Lower lobe of right lung (tissue), 2 donors: ENCODE data around the gene TBC1D22B. TPM values are rescaled to one million over a fixed set of nuclear protein-coding genes. Genes with fewer than 3 reads are reported as not detected.

Experiments used
- ATAC-seq, 2 donors: fragments of 200-7000 bp; cut with Tn5 transposase; one replicate each; pipeline ENCODE4 v1.9.1; 2020 to 2022; ENCODE audit warnings: mild to moderate bottlenecking in 2 of 2, moderate library complexity in 2 of 2
- DNase-seq: peaks from one replicate; pipeline ENCODE4 v3.0.0-alpha.2; 2020
- H3K27ac ChIP-seq: fragments of 200-600 bp; one replicate; pipeline ENCODE4 v1.8.0; 2022
- H3K27me3 ChIP-seq: fragments of 200-600 bp; one replicate; pipeline ENCODE4 v1.8.0; 2022; ENCODE audit warnings: low read depth
- H3K36me3 ChIP-seq: fragments of 200-600 bp; one replicate; pipeline ENCODE4 v1.8.0; 2022; ENCODE audit warnings: mild to moderate bottlenecking
- H3K4me1 ChIP-seq: fragments of 200-600 bp; one replicate; pipeline ENCODE4 v1.8.0; 2022
- H3K4me3 ChIP-seq: fragments of 200-600 bp; one replicate; pipeline ENCODE4 v1.8.0; 2022; ENCODE audit warnings: mild to moderate bottlenecking
- H3K9me3 ChIP-seq: fragments of 200-600 bp; one replicate; pipeline ENCODE4 v1.8.0; 2022
- intact Hi-C: fragments of 100-400 bp; cut with DNase I; formaldehyde crosslinking; loops from one replicate; pipeline ENCODE4 v1.11.0; 2022
- long read RNA-seq: library from polyadenylated mRNA; unstranded; transcript quantifications from one replicate; pipeline ENCODE4 v2.0.0, GENCODE V29; 2021
- total RNA-seq: library from RNA; stranded (reverse); fragmentation: NEBNext Ultra II Directional; extraction: Animal tissue kit (Norgen Biotek cat#: 25700); gene quantifications from one replicate; pipeline ENCODE4 v1.2.1, GENCODE V29; 2021
- TF ChIP-seq, protein P1 (sequence below): fragments of 200-600 bp; IDR thresholded peaks from one replicate; pipeline ENCODE4 v1.8.0; 2022; ENCODE audit warnings: antibody characterized with exemption, mild to moderate bottlenecking
- donor health status: DM: no; HTN: yes; CAD: no; lungs with severe emphysema.

TBC1D22B gene
- total RNA-seq = 11.5 TPM
- long read RNA-seq, transcript TBC1D22B-201 (13 exons, 3,462 nt) = major isoform, 5 of 16 reads
- long read RNA-seq, partial matches to known transcripts = 1 of 16 reads
- long read RNA-seq, other reads (novel, unspliced or antisense) = 10 of 16 reads

DNA sequence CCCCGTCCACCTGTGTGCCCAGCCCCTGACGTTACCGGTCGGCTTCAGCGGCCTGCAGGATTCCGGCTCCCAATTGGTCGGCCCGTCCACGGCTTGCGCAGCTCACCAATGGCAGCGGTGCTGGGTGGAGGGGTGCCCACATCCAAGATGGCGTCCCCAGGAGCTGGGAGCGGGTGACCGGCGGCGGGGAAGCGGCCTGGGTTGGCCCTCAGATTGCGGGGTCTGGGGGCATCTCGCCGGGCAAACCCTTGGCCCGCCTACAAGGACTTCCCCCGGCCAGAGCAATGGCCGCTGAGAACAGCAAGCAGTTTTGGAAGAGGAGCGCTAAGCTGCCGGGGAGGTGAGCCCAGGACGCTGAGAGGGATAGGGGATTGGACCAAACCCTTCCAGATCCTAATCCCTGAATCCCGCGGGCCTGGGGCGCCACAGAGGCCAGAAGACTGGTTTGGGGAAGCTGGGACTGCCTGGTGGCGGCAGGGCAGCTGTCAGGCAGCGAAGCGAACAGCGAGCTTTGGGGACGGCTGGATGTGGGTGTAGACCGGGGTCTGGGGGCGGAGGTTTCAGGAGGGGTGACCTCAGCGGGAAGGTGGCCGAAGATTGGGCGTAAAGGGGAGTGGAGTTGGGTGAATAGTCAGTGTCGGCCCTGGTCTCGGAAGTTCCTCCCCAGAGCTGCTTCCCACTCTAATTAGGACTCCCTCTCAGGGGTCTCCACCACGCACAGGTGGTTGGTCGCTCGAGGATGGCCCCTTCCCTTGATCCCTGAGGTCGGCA is at the start of gene TBC1D22B, which contains the start of gene TMEM217:
Gene TBC1D22B (plus strand): TSS at position 139 of the 771 bp plus-strand sequence. CDS start 146 bp downstream, at position 285.
Gene TMEM217 (minus strand): TSS at position 511 of the 771 bp plus-strand sequence. CDS start 39,114 bp downstream, outside the sequence.
- intact Hi-C loops = no loop called here
- Histone ChIP-seq H3K4me3 (peak within 1 kb of the TSS; percentile 84), H3K4me1 (peaks cover 25% of the 10 kb centered on the region), H3K9me3 (no peaks in the 10 kb centered on the region), H3K27ac (peak within 1 kb of the TSS; percentile 94), H3K27me3 (no peaks in the 10 kb centered on the region), H3K36me3 (no peaks in the 10 kb centered on the region)
- ATAC-seq = peak; percentile 100
- peak; percentile 97 for DNase-seq
- TF ChIP-seq, protein P1, sequence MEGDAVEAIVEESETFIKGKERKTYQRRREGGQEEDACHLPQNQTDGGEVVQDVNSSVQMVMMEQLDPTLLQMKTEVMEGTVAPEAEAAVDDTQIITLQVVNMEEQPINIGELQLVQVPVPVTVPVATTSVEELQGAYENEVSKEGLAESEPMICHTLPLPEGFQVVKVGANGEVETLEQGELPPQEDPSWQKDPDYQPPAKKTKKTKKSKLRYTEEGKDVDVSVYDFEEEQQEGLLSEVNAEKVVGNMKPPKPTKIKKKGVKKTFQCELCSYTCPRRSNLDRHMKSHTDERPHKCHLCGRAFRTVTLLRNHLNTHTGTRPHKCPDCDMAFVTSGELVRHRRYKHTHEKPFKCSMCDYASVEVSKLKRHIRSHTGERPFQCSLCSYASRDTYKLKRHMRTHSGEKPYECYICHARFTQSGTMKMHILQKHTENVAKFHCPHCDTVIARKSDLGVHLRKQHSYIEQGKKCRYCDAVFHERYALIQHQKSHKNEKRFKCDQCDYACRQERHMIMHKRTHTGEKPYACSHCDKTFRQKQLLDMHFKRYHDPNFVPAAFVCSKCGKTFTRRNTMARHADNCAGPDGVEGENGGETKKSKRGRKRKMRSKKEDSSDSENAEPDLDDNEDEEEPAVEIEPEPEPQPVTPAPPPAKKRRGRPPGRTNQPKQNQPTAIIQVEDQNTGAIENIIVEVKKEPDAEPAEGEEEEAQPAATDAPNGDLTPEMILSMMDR = no peak

GRCh38 chr6:37207903-37208456 is 49.6 kb upstream of the TBC1D22B start:
- Histone ChIP-seq H3K4me3 (no peak overlapping the region), H3K36me3 (no peaks in the 10 kb centered on the region), H3K4me1 (peaks cover 10% of the 10 kb centered on the region), H3K27me3 (no peaks in the 10 kb centered on the region), H3K9me3 (no peaks in the 10 kb centered on the region), H3K27ac (no peak overlapping the region)
- ATAC-seq (peak; percentile 82 to 88), DNase-seq (peak; percentile 90)
- intact Hi-C loops = loop anchor here (10.0 kb wide), 2 partner anchors 183 to 323 kb away; partner anchors contain the start of gene C6orf89
- TF ChIP-seq, protein P1 = peak; percentile 77

DNA sequence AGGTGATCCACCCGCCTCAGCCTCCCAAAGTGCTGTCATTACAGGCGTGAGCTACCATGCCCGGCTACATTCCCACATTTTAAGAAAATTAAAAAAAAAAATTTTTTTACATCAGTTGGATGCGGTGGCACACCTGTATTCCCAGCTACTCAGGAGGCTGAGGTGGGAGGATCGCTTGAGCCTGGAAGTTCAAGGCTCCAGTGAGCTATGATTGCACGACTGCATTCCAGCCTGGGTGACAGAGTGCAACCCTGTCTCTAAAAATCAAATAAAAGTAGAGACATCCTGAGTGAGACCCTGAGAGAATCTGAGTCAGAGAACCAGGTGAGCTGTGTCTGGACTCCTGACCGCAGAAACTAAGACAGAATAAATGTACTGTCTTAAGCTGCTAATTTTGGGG is 48.8 kb upstream of the TBC1D22B start:
- Histone ChIP-seq H3K36me3 (no peaks in the 10 kb centered on the region), H3K9me3 (no peaks in the 10 kb centered on the region), H3K27ac (no peak overlapping the region), H3K4me3 (no peak overlapping the region), H3K27me3 (no peaks in the 10 kb centered on the region), H3K4me1 (peaks cover 10% of the 10 kb centered on the region)
- TF ChIP-seq, protein P1 = no peak
- no peak for DNase-seq
- ATAC-seq = no peak
- intact Hi-C loops = loop anchor here (10.0 kb wide), 2 partner anchors 184 to 324 kb away; partner anchors contain the start of gene C6orf89

- H3K4me1 ChIP-seq = peaks cover 10% of the 10 kb centered on the region
- H3K27ac ChIP-seq = no peak overlapping the region
- H3K27me3 ChIP-seq = no peaks in the 10 kb centered on the region
- TF ChIP-seq, protein P1 = no peak
- no peak for DNase-seq
- H3K36me3 ChIP-seq = no peaks in the 10 kb centered on the region
- no peaks in the 10 kb centered on the region for H3K9me3 ChIP-seq
- no peak overlapping the region for H3K4me3 ChIP-seq
- no peak for ATAC-seq
- intact Hi-C loops = loop anchor here (10.0 kb wide), 2 partner anchors 185 to 325 kb away; partner anchors contain the start of gene C6orf89
Measured at GRCh38 chr6:37209461-37210205, 47.9 kb upstream of the TBC1D22B start.
